Measurements from ENCODE around the gene ZNF648.
"Not testable (repeated sequence)": the region's sequence is repeated elsewhere in the genome, so short reads cannot be mapped to it uniquely, and the experiment has no call there.

ZNF648 gene

DNA sequence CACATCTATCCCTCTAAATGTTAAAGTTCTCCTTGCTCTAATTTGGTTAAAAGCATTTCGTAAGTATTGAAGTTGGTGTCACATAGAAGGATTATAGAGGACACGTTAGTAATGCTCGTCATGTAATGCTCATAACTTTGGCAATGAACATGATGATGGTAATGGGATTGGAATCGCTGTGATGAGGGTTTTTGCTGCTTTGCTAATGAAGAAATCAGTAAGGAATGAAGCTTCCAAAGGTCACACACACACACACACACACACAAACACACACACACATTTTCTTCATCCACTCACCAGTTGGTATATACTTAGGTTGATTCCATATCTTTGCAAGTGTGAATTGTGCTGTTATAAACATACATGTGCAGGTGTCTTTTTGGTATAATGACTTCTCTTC is 36.8 kb upstream of the ZNF648 start:
- no peak for DNase-seq (ENCODE audit: extremely low spot score)
- TF ChIP-seq CTCF (IDR thresholded peaks at IDR 0.05; ENCODE audit: control extremely low read depth, extremely low read depth, low read depth, missing control alignments): no peak
- POLR2A ChIA-PET: no interaction called here
- CTCF ChIA-PET: interaction anchor here (0.8 to 2.1 kb wide), 3 partner anchors 11 to 16 kb away, joined by 3 to 11 read pairs (median 4); no protein-coding TSS in a partner anchor

- DNase-seq (ENCODE audit: extremely low spot score): no peak
- POLR2A ChIA-PET: no interaction called here
- no peak for TF ChIP-seq CTCF (IDR thresholded peaks at IDR 0.05; ENCODE audit: control extremely low read depth, extremely low read depth, low read depth, missing control alignments)
- CTCF ChIA-PET: interaction anchor here (1.8 kb wide), 1 partner anchor 301 kb away, joined by 6 read pairs; no protein-coding TSS in a partner anchor
Measured at GRCh38 chr1:182095946-182096345, 34.4 kb upstream of the ZNF648 start.

- POLR2A ChIA-PET: not testable (repeated sequence)
Measured at GRCh38 chr1:182094514-182095005, 33.0 kb upstream of the ZNF648 start.

DNA sequence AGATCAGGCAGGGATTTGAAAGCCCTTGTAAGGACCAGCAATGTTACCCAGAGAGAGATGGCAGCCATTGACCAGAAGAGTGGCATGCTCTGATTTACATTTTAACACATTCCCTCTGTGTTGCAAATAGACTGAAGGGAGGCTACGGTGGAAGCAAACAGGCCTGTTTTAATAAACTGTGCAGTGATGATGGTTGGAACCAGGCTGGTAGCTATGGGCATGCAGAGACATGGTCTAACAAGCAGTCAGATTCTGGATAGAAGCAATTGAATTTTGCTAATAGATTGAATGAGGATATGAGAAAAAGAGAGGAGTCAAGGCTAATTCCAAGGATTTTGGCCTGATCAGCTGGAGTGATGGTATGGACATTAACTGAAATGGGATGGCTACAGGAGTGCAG is 32.3 kb upstream of the ZNF648 start:
- DNase-seq (ENCODE audit: extremely low spot score): no peak
- no peak for TF ChIP-seq CTCF (IDR thresholded peaks at IDR 0.05; ENCODE audit: control extremely low read depth, extremely low read depth, low read depth, missing control alignments)
- CTCF ChIA-PET: interaction anchor here (1.4 to 2.3 kb wide), 3 partner anchors 9 to 16 kb away, joined by 3 to 13 read pairs (median 7); no protein-coding TSS in a partner anchor
- POLR2A ChIA-PET: no interaction called here

More at GRCh38 chr1:182094514-182095005, 33.0 kb upstream of the ZNF648 start:
- DNase-seq (ENCODE audit: extremely low spot score): not testable (repeated sequence)
- CTCF ChIA-PET: interaction anchor here (1.2 to 2.3 kb wide), 5 partner anchors 8 to 302 kb away, joined by 3 to 13 read pairs (median 6); no protein-coding TSS in a partner anchor

GRCh38 chr1:182092336-182092735 is 30.8 kb upstream of the ZNF648 start:
- TF ChIP-seq CTCF (IDR thresholded peaks at IDR 0.05; ENCODE audit: control extremely low read depth, extremely low read depth, low read depth, missing control alignments): no peak
- no peak for DNase-seq (ENCODE audit: extremely low spot score)
- ChIA-PET POLR2A (no interaction called here), CTCF (interaction anchor here (1.3 to 2.5 kb wide), 3 partner anchors 12 to 304 kb away, joined by 3 to 13 read pairs (median 7); no protein-coding TSS in a partner anchor)

- DNase-seq (ENCODE audit: extremely low spot score): no peak
- CTCF ChIA-PET: interaction anchor here (0.6 to 2.5 kb wide), 4 partner anchors 10 to 306 kb away, joined by 3 to 13 read pairs (median 5); no protein-coding TSS in a partner anchor
- no peak for TF ChIP-seq CTCF (IDR thresholded peaks at IDR 0.05; ENCODE audit: control extremely low read depth, extremely low read depth, low read depth, missing control alignments)
Measured at GRCh38 chr1:182091083-182091482, 29.6 kb upstream of the ZNF648 start.

GRCh38 chr1:182087719-182088350 is 26.3 kb upstream of the ZNF648 start:
- DNase-seq (ENCODE audit: extremely low spot score): no peak
- ChIA-PET CTCF (interaction anchor here (0.8 to 3.0 kb wide), 8 partner anchors 8 to 511 kb away, joined by 3 to 16 read pairs (median 5); no protein-coding TSS in a partner anchor), POLR2A (no interaction called here)
- TF ChIP-seq CTCF (IDR thresholded peaks at IDR 0.05; ENCODE audit: control extremely low read depth, extremely low read depth, low read depth, missing control alignments): no peak

More at GRCh38 chr1:182091083-182091482, 29.6 kb upstream of the ZNF648 start:
- POLR2A ChIA-PET: no interaction called here

Measured in GM10248 (cell line).